ENCODE results near the gene ADCY7. TPM values are rescaled to one million over a fixed set of nuclear protein-coding genes. Genes with fewer than 3 reads are reported as not detected.
A peak's percentile ranks its signal among the peaks of the same experiment; 100 is the strongest.

ADCY7 gene
- total RNA-seq, 1 donor from 2014 or later, result 5.1 TPM

DNA sequence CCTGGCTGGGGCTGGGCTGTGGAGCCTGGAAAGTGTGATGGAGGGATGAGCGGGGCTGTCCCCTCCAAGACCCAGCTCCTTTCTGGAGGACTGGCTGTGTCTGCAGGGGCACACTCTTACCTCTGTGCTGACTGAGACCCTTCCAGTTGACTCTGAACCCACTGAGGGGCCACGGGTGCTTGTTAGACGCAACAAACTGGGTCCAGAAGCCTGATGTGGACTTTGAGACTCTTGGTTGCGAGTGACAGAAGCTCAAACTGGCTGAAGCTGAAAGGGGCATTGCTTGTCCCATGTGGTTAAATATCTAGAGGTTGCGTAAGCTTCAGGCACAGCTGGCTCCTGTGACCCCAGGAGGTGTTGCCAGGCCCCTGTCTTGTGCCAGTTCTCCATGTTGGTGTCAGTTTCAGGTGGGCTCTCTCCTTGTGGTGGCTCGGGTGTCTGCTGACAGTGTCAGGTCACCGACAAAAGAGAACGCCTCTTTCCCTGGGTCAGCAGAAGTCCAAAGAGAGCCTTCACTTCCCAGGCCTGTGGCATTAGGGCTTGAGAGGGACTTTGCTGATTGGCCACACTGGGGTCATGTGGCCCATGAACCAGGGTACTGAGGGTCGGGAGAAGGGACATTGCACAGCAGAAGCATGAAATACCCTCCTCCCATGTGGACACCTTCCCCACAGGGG, 16.7 kb downstream of the ADCY7 start:
- DNase-seq, result no peak

DNA sequence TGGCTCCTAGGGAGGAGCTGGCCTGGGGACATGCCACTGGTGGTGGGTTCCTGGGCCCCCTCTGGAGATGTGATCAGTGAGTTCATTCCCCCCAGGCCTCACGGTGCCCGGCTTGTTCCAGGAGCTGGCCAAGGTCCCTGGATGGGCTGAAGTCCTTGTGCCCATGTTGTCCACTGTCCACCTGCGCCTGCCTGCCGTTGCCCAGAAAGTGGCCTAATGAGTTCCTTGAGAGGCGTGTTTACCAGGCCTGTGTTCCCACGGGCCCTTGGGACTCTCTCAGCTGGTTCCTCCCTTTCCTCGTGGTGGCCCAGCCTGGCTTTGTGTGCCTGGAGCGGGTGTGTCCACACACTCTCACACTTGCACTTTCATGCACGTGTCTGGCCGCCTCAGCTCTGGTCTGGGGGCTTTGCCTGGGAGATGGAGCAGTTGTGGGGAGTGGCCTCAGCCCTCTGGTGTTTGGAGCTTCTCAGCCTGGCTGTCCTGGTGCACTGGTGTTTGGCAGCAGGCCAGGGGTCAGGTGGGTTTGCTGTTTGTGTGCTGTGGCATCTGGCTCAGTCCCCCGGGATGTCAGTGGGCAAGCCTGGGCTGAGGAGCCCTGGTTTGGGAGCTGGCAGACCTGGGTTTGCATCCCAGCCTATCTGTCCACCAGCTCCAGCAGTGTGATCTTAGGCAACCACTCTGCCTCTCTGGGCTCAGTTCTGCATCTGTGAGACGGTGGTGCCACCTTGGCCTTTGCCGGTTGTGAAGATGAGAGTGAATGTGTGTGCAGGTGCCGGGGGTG, 18.0 kb downstream of the ADCY7 start:
- DNase-seq, result no peak

DNA sequence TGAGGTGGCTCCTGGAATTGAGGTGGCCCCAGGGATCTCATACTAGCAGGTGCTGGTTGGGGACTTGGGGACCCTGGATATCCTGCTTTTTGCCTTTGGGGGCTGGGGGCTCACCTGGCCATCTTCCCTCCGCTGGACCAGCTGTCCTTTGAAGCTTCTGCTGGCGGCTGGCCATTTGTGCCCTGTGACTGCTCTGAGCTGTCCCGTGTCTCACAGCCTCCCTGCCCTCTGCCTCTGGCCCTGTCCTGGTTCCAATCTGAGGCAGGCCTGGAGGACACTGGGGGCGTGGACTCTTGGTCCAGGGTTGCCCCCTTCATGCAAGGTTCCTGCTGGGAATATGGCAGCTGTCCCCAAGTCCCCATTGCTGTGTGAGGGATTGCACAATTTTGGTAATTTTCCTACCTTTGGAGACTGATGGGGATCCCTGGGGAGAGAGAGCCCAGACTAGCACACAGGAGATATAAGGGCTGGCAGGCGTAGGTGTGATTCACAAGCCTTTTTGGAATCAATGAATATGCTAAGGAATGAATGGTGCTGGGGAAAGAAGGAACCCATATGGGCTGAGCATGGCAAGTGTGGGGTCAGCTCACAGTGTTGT, 19.2 kb downstream of the ADCY7 start:
- DNase-seq, result no peak

DNA sequence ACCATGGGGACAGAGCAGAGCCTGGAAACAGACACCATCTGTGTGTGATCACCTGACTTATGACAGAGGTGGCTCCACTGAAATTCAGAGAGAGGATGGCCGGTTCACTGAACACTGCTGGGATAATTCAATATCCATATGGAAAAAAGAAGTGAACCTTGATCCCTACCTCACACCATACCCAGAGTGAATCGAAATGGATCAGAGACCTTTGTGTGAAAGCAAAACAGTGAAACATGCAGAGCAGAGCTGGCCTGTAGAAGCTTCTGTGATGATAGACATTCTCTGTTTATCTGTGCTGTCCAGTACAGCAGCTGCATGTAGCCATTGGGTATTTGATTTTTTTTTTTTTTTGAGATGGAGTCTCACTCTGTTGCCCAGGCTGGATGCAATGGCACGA, 20.3 kb downstream of the ADCY7 start:
- no peak for DNase-seq

DNA sequence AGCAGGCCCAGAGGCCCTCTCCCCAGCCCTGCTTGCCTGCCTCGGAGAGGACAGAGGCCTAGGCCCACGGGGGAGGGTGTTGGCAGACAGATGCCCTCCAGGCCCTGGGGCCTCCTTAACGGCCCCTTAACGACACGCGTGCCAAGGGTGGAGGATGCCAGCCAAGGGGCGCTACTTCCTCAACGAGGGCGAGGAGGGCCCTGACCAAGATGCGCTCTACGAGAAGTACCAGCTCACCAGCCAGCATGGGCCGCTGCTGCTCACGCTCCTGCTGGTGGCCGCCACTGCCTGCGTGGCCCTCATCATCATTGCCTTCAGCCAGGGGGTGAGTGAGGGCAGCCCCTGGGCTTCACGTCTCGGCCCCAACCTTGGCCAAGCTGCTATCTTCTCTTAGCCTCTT, 21.7 kb downstream of the ADCY7 start:
- DNase-seq, result no peak

DNA sequence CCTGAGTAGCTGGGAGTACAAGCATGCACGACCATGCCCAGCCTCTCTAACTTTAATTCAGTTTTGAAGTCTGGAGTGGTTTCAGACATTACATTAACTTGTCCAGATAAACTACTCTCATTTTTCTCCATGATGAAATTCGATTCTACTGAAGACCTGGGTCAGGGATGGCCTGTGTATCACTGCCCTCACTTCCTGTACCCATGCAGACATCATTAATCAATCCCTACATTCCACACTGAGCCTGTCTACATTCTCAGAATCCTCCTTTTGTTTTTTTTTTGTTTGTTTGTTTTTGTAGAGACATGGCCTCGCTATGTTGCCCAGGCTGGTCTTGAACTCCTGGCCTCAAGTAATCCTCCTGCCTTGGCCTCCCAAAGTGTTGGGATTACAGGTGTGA, 22.6 kb downstream of the ADCY7 start:
- no peak for DNase-seq

DNA sequence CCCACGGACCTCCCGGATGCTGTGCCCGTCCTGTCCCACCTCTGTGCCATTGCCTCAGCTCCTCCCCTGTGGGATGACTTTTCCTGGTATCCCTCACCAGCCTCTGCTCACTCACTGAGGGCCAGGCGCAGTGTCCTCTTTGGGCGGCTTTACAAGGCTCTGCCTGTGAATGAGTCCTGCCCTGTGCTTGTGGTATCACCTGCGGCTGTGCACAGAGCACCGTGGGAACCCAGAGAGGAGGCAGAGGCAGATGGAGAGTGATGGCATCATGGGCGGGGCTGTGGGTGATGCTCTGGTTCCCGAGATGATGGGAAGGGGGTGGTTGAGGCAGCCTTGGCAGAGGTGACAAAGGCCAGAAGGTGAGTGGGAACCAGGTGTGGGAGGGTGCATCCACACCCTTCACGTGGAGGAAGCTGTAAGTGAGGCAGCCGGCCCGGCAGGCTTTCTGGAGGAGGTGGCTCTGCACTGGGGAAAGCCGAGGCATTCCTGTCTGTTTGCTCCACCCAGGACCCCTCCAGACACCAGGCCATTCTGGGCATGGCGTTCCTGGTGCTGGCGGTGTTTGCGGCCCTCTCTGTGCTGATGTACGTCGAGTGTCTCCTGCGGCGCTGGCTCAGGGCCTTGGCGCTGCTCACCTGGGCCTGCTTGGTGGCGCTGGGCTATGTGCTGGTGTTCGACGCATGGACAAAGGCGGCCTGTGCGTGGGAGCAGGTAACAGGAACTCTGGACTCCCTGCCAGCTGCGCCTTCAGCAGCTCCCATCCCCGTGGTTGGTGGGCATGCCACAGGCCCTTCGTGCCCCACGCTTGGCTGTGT, 23.8 kb downstream of the ADCY7 start:
- no peak for DNase-seq

DNA sequence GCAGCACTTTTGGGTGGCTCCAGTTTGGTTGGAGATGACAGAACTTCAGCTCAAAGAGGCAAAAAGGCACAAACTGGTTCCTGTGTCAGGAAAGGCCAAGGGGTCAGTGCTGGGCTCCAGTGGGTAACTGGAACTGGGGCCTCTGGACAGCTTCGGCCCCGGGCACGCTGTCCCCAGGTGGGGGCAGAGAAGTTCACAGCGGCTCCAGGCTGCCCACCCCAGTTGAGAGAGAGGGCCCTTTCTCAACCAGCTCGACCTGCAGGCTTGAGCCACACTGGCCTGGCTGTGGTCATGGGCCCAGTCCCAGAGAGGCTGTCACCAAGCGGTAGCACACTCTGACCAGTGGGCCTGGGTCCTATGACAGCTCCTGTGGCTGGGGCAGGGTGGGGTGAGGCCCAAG, 24.5 kb downstream of the ADCY7 start:
- DNase-seq, result no peak

DNA sequence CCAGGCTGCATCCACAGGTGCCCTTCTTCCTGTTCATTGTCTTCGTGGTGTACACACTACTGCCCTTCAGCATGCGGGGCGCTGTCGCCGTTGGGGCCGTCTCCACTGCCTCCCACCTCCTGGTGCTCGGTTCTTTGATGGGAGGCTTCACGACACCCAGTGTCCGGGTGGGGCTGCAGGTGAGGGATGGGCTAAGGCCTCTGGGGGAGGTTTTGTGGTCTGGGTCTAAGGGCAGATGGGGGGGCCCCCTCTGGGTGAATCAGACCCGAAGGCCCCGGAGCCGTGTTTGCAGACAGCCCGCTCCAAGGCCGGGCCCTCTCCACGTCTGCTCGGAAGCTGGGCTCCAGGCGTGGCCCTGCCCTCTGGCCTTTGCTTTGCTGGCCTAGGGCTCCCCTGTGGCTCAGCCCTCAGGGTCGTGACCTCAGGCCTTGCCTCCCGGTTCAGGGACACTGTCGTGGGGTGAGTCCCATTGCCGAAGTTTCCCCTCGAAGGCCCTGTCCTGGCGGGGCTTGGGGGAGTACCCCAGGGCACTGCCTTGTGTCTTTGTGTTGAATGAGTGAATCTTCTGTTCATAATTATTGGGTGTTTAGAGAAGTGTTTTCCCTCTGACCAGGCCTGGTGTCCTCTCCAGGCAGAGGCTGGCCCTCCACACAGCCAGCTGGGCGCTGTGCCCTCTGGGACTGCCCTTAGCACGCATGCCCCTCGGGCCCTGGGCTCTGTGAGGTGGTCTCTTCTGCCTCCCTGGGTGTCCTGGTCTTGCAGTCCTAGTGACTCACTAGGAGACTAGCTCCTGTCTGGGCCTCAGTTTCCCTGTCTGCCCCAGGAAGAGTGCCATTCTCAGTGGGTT, 25.6 kb downstream of the ADCY7 start:
- no peak for DNase-seq

DNA sequence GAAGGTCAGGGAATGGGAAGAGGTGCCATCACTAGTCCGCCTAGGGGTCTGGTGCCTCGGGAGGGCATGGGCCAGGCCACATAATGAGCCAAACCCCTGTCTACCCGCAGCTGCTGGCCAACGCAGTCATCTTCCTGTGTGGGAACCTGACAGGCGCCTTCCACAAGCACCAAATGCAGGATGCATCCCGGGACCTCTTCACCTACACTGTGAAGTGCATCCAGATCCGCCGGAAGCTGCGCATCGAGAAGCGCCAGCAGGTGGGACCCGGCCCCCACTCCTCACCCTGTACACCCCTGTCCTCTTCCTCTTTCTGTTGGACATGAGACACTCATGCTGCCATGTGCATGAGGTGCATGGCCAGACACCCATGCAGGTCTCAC, 26.2 kb downstream of the ADCY7 start:
- DNase-seq, result no peak

DNA sequence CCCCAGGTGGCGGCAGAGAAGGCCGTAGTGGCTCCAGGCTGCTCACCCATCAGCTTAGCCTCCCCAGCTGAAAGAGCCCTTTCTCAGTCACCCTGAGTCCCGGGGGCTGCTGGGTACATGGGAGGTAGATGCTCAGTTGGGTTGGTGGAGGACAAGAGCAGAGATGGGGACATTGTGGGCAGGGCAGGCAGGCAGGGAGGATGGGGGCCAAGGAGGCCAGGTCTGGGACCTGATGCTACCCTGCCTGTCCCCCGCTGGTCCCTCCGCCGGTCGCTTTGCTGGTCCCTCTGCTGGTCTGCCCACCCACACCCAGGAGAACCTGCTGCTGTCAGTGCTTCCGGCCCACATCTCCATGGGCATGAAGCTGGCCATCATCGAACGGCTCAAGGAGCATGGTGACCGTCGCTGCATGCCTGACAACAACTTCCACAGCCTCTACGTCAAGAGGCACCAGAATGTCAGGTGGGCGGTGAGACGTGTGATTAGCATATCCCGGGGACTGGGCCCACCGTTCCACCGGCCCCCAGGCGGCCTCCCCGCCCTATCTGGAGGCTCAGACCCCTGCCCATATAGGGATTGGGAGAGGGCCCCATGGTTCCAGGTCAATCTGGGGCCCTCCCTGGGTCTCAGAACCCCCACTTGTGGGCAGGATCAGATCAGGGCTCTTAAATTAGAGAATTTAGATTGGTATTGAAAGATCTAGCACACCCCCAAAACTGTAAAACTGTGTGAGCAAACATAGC, 26.9 kb downstream of the ADCY7 start:
- DNase-seq, result no peak

DNA sequence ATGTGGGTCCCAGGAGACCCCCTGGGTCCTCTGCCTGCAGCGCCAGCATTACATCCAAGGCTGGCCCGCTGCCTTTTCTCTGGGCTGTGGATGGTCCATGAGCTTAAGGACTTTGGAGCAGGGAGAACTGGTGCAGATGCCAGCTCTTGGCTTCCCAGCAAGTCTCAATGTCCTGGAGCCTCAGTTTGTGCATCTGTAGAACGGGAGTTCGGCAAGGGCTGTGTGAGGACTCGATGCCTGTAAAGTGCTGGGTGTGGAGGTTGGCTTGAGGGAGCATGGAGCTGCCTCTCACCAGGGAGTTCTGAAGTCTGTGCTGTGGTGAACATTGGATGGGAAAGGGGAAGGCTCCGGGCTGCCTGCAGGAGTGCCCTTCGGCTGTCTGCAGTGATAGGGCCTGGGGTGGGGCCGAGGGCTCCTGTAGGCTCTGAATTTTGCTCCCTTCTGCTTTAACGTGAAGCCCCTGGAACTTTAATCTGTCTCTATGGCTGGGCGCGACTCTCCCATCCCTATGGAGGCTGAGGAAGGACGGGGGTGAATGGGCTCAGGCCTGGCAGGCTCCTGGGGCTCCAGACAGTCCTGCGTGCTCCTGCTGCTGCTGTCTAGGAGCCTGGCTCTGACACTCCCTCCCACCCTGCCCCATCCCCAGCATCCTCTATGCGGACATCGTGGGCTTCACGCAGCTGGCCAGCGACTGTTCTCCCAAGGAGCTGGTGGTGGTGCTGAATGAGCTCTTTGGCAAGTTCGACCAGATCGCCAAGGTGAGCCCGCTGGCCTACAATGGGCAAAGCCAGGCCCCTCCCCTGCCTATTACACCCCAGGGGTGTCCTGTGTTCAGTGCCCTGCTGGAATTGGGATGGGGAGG, 27.9 kb downstream of the ADCY7 start:
- no peak for DNase-seq

DNA sequence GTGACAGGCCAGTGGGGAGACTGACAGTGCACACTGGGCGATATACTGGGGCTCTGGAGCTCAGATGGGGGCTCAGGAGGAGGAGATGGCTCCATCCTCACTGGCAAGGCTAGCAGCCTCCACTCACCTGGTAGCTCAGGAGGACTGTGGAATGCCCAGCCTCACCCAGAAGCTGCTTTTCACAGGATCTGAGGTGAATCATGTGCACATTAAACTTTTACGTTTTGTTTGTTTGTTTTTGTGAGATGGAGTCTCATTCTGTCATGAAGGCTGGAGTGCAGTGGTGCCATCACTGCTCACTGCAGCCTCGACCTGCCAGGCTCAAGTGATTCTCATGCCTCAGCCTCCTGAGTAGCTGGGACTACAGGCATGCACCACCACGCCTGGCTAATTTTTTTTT, 28.6 kb downstream of the ADCY7 start:
- no peak for DNase-seq

DNA sequence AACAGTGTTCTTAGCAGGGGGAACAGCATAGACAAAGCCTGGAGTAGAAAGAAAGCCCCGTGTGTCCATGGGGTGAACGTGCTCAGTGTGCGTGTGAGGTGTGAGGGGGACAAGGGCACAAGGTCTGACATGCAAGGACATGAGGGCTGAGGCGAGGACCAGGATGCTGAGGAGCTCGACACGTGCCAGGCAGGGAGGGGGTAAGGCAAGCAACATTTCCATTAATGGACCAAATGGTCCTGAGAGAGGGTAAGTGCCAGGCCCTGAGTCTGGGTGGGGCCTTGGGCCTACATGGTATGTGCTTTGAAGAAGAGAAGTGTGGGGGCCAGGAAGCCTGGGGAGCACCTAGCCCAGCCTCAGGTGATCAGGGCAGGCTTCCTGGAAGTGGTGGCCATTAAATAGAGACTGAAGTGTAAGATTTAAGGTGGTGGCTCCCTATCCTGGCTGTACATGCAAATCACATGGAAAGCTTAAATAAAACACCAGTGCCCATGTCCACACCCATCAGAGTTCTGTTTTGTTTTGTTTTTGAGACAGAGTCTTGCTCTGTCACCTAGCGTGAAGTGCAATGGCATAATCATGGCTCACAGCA, 29.3 kb downstream of the ADCY7 start:
- DNase-seq, result no peak

DNA sequence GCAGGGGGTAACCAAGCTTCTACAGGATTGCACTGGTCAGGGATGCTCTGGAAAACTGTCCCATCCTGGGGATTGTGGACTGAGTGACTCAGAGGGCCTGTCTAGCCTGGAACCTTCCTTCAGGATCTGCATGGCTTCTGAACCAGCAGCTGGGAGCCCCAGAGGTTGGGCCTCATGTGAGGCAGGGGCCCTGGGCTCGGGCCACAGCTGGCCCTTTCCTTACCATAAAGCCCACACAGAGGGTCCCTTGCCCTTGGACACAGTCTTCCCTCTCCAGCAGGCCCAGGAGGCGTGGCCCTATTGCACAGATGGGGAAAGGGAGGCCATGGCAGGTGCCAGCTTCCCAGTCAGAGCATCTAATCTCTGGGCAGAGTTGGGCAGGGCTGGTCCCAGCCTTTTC, 30.5 kb downstream of the ADCY7 start:
- DNase-seq, result no peak

DNA sequence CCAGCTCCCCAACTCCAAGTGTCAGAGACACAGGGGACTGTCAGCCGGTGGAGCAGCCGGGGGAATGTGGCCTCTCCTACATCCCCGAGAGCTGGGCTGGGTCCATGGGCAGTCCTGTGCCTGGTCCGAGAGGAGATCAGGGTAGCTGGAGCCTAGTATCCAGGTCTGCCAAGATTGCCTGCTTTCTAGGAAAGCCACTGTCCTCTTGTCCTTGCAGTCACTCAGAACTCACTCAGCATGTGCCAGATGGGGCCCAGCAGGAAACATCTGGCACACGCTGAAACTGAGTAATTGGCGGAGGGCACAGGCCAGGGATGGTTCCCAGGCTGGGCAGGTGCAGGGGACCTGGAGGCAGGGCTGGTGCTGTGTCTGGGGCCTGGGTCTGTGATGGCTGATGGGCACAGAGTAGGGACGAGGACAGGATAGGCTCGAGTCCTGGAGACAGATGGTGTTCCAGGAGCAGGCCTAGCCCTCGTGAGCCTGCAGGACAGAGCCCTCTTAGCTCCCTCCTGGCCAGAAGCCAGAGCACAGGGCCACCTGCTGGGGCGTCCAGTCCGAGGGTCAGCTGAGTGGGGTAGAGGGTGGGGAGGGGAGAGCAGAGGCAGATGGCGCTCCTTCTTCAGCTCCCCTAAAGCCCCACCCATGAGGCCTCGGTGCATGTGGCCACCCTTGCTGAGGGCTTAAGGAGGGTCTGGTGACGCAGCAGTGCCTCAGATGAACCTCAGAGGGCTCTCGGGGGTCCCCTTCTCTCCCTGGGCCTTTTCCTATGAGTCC, 31.1 kb downstream of the ADCY7 start:
- peak; percentile 29 for DNase-seq

DNA sequence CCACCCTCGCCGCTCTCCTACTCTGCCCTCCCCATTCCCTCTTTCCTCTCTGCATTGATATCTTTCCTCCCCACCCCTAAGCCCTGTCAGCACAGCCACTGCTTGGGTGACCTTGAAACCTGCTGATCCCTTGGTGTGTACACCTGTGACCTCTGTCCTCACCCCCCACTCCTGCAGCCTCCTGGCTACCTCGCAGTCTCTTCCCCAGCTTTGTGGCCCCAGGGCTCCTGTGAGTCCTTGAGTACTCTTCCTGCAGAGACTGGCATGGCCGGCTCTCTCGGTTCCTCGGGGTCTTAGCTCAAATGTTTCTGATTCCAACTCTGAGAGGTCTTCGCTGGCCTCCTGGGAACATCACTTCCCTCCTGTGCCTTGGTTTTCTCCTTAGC, 31.7 kb downstream of the ADCY7 start:
- no peak for DNase-seq

DNA sequence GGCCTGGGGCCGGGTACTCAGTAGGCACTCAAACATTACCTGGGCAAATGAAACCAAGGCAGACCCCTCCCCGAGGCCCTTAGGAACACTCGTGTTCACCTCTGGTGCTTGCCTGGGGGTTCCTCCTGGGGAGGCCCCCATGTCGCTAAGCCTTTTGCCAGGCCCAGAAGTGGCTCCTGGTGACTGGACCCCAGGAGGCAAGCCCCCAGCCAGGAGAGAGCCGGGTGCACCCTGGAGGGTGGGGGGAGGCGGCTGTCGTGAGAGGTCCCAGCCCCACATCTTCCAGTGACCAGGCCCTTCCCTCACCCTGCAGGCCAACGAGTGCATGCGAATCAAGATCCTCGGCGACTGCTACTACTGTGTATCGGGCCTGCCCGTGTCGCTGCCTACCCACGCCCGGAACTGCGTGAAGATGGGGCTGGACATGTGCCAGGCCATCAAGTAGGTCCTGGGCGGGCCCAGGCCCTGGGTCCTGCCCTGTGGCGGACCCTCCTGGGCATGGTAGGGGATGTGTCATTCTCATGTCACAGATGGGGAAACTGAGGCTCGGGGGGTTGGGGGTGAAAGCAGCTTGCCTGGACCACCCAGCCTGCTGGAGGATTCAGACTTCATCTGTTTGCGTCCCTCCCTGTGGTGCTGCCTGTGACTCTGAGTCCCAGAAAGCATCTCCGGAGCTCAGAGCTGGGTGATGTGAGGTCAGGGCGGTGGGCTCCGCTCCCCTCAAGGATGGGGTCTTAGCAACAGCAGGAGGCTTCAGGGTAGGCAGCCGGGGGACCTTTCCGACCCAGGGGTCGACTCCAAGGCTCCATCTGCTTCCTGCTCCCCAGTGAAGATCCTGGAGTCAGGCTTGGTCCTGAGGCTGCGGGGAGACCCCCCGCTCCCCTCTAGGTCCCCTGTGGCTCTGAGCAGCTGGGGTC, 32.5 kb downstream of the ADCY7 start:
- DNase-seq, result no peak

All from dermis blood vessel endothelial cell (primary cell).